OCI-LY7 (cell line): ENCODE measurements around the gene APPL2.

Experiments used
- EZH2phosphoT487 ChIP-seq: fragments of 200-600 bp; sonication (generic); IDR thresholded peaks from 2 replicates; pipeline ENCODE4 v1.6.1; 2018; ENCODE audit warnings: low read depth, borderline replicate concordance, mild to moderate bottlenecking, mixed run types, antibody characterized with exemption, low read length, moderate library complexity, mixed read lengths
- TF ChIP-seq, protein P1 (sequence below): fragments of 200-600 bp; sonication (generic); conservative IDR thresholded peaks from 2 replicates; pipeline ENCODE4 v1.5.1; 2014; ENCODE audit warnings: mild to moderate bottlenecking, antibody characterized with exemption, low read length, moderate library complexity, mixed read lengths

DNA sequence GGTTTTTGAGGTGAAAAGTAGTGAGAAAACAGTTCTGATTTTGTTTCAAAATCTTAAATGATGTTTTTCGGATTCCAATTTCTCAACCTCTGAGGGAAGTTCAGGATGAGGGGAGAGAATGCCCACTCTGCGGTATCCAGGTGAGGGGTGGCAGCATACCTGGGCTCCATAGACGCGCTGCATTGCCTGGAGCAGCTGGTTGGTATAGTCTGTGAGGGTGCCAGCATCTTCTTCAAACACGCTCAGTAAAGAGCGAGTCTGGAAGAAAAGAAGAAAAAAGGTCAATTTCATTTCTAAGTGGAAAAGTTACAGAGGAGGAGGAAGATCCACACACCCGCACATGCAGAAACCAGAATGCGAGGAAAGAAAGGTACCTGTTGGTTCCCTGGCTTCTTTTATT is 7.0 kb downstream of the APPL2 start:
- TF ChIP-seq, protein P1, sequence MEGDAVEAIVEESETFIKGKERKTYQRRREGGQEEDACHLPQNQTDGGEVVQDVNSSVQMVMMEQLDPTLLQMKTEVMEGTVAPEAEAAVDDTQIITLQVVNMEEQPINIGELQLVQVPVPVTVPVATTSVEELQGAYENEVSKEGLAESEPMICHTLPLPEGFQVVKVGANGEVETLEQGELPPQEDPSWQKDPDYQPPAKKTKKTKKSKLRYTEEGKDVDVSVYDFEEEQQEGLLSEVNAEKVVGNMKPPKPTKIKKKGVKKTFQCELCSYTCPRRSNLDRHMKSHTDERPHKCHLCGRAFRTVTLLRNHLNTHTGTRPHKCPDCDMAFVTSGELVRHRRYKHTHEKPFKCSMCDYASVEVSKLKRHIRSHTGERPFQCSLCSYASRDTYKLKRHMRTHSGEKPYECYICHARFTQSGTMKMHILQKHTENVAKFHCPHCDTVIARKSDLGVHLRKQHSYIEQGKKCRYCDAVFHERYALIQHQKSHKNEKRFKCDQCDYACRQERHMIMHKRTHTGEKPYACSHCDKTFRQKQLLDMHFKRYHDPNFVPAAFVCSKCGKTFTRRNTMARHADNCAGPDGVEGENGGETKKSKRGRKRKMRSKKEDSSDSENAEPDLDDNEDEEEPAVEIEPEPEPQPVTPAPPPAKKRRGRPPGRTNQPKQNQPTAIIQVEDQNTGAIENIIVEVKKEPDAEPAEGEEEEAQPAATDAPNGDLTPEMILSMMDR, result no peak
- TF ChIP-seq EZH2phosphoT487, result no peak
